ENCODE data around the gene SSRP1. TPM values are rescaled to one million over a fixed set of nuclear protein-coding genes. Genes with fewer than 3 reads are reported as not detected.

SSRP1 gene
- total RNA-seq, 1 donor from 2014 or later = 96.6 TPM

DNA sequence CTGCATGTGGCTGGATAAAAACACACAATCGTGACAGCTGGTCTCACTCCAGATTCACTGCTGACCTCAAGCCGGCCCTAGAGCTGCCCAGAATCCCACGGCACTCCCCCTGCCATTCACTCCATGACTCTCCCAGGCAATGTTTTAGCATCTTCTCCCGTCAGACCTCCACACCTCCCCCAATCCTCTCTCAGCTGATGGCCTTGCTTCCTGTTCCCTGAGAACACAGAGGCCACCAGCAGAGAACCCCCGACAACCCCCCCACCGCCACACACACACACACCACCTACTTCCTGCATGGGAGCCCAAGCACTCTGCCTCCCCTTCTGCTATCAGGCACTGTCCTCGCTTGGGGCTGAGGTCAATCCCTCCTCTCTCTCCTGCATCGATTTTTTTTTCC is 20.2 kb downstream of the SSRP1 start:
- FAIRE-seq = no peak

DNA sequence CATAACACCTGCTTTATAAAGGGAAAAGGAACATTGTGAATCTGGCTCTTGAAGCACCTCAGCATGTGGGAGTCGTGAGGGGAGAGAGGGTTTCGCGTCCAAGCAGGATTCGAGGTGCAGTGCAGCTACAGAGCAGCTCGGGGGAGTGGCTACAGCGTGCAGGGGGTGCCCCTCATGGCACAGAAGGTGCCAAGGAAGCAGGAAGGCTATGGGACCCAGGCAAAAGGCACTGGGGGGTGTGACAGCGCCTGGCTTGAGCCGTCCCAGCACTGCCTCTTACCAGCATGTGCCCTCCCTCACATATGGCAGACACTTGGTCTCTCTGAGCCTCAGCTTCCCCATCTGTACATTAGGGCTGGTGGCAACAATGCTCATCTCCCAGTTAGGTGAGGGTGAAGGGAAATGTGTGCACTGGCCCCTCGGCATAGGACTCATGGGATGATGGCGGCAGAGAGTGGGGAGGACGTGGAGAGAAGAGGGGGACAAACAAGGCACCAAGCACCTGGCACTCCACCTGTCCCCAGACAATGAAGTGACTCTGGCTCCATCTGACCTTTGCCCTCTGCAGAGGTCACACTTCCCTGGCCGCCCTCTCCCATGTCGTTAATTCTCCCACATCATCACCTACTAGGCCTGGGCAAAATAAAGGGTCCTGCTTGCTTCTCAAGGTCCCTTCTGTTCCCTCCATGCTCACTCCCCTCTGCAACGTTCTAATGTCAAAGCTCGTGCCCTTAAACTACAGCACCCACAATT is 21.3 kb downstream of the SSRP1 start:
- Histone ChIP-seq H3K36me3 (ENCODE audit: control insufficient read depth, insufficient read depth, low read length) (peaks cover 58% of the 10 kb centered on the region), H3K4me3 (ENCODE audit: low read depth, low read length) (no peak overlapping the region), H3K27me3 (ENCODE audit: control insufficient read depth, insufficient read depth, low read length) (no peaks in the 10 kb centered on the region)
- no peak for DNase-seq (ENCODE audit: low read depth)
- peak; percentile 90 for FAIRE-seq
- TF ChIP-seq, protein P1, sequence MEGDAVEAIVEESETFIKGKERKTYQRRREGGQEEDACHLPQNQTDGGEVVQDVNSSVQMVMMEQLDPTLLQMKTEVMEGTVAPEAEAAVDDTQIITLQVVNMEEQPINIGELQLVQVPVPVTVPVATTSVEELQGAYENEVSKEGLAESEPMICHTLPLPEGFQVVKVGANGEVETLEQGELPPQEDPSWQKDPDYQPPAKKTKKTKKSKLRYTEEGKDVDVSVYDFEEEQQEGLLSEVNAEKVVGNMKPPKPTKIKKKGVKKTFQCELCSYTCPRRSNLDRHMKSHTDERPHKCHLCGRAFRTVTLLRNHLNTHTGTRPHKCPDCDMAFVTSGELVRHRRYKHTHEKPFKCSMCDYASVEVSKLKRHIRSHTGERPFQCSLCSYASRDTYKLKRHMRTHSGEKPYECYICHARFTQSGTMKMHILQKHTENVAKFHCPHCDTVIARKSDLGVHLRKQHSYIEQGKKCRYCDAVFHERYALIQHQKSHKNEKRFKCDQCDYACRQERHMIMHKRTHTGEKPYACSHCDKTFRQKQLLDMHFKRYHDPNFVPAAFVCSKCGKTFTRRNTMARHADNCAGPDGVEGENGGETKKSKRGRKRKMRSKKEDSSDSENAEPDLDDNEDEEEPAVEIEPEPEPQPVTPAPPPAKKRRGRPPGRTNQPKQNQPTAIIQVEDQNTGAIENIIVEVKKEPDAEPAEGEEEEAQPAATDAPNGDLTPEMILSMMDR (IDR thresholded peaks at IDR 0.05; ENCODE audit: insufficient read depth, low read length, severe bottlenecking) = no peak

More for the DNA sequence above, 20.2 kb downstream of the SSRP1 start:
- TF ChIP-seq, protein P1 (IDR thresholded peaks at IDR 0.05; ENCODE audit: insufficient read depth, low read length, severe bottlenecking) = no peak
- no peak for DNase-seq (ENCODE audit: low read depth)
- Histone ChIP-seq H3K27me3 (ENCODE audit: control insufficient read depth, insufficient read depth, low read length) (no peaks in the 10 kb centered on the region), H3K4me3 (ENCODE audit: low read depth, low read length) (no peak overlapping the region), H3K36me3 (ENCODE audit: control insufficient read depth, insufficient read depth, low read length) (peaks cover 55% of the 10 kb centered on the region)

DNA sequence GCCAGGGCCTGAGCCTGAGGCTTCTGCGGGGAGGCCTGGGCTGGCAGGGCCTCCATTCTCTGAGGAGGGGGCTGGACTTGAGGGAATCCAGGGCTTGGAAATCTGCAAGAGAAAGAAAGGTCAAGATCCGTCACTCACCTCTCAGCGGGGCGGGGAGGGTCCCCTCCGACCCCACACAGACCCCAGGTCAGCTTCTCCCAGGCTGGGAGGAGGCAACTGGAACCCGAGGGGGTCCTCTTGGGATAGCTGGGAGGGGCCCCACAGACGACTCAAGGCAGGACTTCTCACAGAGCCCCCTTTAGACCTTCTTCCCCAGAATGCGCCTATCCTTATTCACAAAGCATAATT is 21.9 kb downstream of the SSRP1 start:
- H3K36me3 ChIP-seq (ENCODE audit: control insufficient read depth, insufficient read depth, low read length) = peaks cover 62% of the 10 kb centered on the region
- no peak overlapping the region for H3K4me3 ChIP-seq (ENCODE audit: low read depth, low read length)
- no peaks in the 10 kb centered on the region for H3K27me3 ChIP-seq (ENCODE audit: control insufficient read depth, insufficient read depth, low read length)
- DNase-seq (ENCODE audit: low read depth) = no peak
- FAIRE-seq = no peak
- TF ChIP-seq, protein P1 (IDR thresholded peaks at IDR 0.05; ENCODE audit: insufficient read depth, low read length, severe bottlenecking) = no peak

DNA sequence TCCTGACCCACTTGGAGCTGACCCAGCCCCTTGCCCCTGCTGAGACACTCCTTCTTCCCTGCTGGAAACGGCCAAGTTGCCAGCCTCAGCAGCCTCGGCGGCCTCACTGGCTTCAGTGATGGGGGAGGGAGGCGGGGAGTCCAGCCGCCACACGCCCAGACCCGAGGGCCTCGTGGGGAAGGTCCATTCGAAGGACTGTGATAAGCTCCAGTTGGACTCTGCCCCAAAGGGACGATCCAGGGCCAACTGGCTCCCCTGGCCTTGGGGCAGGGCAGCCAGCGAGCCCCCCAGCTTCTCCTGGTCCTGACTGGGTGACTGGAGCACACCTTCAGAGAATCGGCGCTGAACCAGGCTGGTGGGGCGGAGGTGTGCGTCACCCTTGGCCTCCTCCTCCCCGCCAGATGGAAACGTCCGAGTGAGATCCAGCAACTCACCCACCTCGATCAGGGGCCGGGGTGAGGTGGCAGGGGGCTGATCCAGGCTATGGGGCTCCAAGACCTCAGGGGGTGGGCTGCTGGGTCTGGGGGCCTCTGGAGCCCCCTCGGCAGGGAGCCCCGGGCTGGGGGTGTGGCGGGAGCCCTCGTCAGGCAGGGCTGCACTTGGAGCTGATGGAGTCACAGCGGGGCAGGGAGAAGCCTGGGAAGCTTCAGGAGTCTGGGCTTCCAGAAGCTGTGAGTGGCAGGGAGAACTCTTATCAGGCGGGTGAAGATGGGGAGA is 22.5 kb downstream of the SSRP1 start:
- FAIRE-seq (no peak), DNase-seq (ENCODE audit: low read depth) (no peak)
- H3K4me3 ChIP-seq (ENCODE audit: low read depth, low read length) = no peak overlapping the region
- TF ChIP-seq, protein P1 (IDR thresholded peaks at IDR 0.05; ENCODE audit: insufficient read depth, low read length, severe bottlenecking) = no peak
- no peaks in the 10 kb centered on the region for H3K27me3 ChIP-seq (ENCODE audit: control insufficient read depth, insufficient read depth, low read length)
- peaks cover 58% of the 10 kb centered on the region for H3K36me3 ChIP-seq (ENCODE audit: control insufficient read depth, insufficient read depth, low read length)

DNA sequence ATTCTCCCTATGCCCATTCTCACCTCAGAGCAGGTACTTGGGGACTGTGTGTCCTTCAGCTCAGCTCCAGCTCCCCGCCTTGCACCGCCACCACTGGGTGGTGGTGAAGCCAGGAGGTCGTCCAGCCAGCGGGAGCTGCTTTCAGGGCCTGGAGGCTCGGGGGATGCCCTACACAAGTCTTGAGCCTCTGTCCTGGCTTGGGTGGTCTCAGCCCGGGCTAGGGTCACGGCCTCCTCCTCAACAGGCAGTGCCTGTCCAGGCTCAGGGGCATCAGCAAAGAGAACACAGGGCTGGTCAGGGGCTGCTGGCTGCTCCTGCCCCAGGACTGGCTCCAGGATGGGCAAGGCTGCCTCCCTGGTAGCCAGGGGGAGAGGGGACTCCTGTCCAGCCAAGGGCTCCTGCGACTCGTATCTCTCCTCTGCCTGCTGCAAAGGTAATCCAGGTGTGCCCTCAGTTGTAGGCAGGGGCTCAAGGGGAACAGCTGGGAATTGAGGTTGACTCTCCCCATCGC is 23.1 kb downstream of the SSRP1 start:
- peaks cover 54% of the 10 kb centered on the region for H3K36me3 ChIP-seq (ENCODE audit: control insufficient read depth, insufficient read depth, low read length)
- DNase-seq (ENCODE audit: low read depth) (no peak), FAIRE-seq (no peak)
- TF ChIP-seq, protein P1 (IDR thresholded peaks at IDR 0.05; ENCODE audit: insufficient read depth, low read length, severe bottlenecking) = no peak
- H3K27me3 ChIP-seq (ENCODE audit: control insufficient read depth, insufficient read depth, low read length) = no peaks in the 10 kb centered on the region
- H3K4me3 ChIP-seq (ENCODE audit: low read depth, low read length) = no peak overlapping the region
